GM04504 (cell line): ENCODE data around the gene GPRC5C.

ENCODE experiments used
- DNase-seq: peaks from one replicate; pipeline ENCODE4 v3.0.0-alpha.2; 2012; ENCODE audit warnings: low read depth

Gene GPRC5C

GRCh38 chr17:74407384-74407783, 24.5 kb upstream of the GPRC5C start:
- DNase-seq, result no peak

DNA sequence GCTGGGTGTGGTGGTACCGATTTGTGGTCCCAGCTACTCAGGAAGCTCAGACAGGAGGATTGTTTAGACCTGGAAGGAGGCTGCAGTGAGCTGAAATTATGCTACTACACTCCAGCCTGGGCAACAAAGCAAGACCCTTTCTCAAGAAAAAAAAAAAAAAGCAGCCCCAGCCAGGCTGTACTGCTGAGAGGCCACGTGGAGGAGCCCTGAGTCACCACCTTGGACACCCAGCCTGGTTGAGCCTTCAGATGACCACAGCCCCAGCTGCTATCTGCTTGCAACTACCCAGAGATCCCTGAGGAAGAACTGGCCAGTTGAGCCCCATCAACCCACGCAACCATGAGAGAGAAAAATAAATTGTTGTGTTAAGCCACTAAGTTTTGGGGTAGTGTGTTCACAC, 23.6 kb upstream of the GPRC5C start:
- no peak for DNase-seq

GRCh38 chr17:74408815-74409214, 23.1 kb upstream of the GPRC5C start:
- no peak for DNase-seq

DNA sequence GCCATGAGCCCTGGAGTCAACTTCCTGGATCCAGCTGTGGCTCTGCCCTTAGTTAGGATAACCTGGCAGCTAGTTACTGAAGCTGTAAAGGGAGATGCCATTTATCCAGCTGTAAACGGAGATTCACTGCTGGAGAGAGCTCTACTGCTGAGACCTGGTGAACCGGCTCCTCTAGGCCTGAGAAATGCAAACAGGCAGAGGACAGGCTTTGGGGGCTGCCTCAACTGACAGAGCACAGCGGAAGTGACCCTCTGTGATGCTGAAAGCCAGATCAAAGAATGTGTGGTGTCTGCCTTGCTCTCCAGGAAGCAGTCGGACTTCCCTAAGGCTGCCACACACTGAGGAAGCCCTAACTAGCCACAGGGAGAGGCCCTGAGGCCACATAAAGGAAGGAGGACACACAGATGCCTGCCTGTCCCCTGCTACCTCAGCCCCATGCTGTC, 21.9 kb upstream of the GPRC5C start:
- no peak for DNase-seq

- DNase-seq, result no peak
Observed at GRCh38 chr17:74412581-74412980, 19.3 kb upstream of the GPRC5C start.

- DNase-seq, result no peak
Observed at GRCh38 chr17:74413491-74413890, 18.4 kb upstream of the GPRC5C start.

- no peak for DNase-seq
Observed at GRCh38 chr17:74414510-74414909, 17.4 kb upstream of the GPRC5C start.

DNA sequence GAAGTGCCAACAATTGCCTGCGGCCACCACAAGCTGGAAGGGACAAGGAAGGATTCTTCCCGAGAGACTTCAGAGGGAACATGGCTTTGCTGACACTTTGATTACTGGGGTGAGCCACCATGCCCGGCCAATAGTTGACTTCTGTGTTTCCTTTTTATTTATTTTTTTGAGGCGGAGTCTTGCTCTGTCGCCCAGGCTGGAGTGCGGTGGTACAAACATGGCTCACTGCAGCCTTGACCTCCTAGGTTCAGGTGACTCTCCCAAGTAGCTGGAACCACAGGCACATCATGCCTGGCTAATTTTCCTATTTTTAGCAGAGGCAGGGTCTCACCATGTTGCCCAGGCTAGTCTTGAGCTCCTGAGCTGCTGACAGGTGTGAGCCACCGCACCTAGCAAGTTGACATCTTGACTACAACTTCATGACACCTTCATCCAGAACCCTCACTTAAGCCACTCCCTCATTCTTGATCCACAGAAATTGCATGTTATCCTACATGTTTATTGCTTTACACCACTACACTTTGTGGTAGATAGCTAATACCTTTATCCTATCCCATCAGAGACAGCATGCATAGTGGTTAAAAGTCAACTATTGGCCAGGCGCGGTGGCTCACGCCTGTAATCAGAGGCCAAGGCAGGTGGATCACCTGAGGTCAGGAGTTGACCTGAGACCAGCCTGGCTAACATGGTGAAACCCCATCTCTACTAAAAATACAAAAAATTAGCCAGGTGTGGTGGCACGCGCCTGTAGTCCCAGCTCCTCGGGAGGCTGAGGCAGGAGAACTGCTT, 16.1 kb upstream of the GPRC5C start:
- no peak for DNase-seq

DNA sequence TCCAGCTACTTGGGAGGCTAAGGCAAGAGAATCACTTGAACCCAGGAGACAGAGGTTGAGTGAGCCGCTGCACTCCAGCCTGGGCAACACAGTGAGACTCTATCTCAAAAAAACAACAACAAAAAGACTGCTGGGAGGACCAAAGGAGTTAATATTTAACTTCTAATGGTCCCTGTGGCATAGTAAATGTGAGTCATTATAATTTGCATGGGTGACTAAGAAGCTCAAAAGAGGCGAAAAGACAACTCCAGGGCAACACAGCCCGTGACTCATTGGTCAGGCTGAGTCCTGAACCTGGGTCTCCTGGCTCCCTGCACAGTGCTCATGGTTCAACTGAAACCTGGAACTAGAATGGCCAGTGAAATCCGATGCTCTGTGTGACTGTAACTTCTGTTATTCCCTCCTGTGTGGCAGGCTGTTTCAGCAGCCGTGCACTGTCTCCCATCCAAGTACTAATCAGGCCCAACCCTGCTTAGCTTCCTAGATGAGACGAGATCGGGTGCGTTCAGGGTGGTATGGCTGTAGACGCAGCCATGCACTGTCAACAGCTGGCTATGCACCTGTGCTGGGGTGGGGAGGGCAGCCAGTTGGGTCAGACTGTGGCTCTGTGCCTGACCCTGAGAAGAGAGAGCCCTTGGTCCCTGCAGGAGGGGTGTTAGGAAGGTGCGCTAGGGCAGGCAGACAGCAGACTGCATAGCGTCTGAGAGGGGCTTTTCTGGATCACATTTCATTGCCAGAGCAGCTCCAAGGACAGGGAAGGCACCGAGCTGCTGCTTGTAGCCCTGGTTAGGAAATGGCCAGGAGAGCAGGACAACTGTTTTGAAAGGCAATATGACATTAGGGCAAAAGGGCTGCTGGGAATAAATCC, 14.5 kb upstream of the GPRC5C start:
- no peak for DNase-seq

DNA sequence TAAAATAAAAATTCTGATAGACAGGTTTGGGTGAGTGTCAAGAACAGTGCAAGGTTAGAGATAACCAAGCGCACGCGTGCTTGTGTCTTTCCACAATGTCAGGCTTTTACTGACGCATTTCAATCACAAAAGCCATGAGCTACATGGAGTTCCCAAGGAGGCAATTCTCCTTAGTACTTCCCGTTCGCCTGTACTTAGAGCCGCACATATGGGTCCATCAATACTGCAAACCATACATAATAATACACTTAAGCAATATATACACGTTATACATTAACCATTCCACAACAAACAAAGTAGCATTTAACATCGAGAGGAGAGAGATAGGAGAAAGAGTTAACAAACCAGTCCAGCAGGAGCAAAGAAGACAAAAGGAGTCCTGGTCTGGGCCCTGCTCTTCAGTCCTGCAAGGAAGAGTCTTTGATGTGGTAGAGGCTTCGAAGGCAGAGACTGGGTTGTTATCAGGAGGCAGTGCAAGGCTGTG, 11.9 kb upstream of the GPRC5C start:
- no peak for DNase-seq

GRCh38 chr17:74424117-74424516, 7.8 kb upstream of the GPRC5C start:
- no peak for DNase-seq

GRCh38 chr17:74424657-74425056, 7.2 kb upstream of the GPRC5C start:
- no peak for DNase-seq

DNA sequence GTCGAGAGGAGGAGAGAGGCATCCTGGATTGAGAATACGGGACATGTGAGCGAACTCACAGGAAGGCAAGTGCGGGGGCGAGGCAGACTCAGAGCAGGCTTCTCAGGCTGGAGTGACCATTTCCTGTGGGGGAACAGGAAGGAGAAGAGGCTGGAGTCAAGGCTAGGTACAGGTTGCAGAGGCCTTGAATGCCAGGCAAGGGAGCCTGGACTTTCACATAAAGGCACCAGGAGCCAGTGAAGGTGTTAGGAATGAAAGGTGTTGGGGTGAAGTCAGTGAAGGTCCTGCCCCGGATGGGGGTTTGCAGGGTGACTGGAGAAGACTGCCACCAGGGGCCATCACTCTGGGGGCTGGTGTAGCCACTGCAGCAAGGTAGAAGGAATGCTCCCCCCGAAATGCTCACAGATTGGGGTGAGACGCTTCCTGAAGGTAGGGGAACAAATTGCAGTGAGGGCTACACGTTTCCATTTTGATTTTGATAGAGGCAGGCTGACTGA, 5.3 kb upstream of the GPRC5C start:
- no peak for DNase-seq

DNA sequence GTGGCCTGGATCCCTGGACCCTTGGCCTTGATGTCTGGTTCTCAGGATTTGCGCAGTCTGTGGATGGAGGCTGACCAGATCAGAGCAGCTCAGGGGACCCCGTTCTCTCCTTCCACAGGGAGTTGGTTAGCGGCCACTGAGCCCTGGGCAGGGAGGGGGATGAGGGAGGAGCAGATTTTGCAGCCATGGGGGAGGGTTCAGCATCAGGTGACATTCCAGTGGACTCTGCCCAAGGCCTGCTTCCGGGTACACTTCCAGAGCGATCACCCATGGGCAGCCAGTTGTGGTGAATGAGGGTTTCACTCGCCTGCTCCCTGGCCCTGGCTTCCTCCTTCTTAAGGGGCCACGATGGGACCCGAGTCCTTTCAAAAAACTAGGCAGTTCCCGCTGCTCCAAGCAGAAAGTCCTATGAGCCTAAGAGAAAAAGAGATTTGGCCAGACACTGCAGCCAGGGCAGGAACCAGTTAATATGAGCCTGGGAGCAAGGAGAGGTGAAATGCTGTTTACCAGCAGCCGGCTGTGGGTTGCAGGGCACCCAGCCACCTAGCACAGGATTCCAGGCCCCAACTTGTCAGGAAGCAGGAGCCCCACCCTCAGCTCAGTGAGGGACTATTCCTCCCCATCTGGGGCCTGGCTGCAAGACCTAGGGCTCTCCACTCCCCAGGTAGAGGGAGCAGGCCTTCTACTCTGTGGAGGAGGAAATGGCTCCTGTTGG, 4.7 kb upstream of the GPRC5C start:
- DNase-seq, result no peak

DNA sequence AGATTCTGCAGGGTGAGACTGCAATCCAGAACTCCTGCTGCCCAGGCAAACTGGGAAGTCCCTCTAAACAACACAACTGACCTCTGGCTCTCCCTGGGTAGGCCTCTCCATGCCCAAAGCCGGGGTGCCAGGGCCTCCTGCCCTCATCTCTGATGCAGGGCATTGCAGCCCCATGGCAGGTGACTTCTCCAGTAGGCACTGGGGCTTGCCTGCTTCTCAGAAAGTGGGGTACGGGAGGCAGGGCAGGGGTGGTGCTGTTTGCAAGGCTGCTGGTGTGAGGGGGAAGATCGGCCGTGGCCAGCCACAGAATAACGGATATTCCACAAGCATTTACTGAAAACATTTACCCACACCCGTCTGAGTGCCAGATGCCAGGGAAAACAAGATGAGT, 4.1 kb upstream of the GPRC5C start:
- no peak for DNase-seq

GRCh38 chr17:74429604-74430384, 2.1 kb upstream of the GPRC5C start:
- no peak for DNase-seq

- no peak for DNase-seq
Observed at GRCh38 chr17:74430385-74430705, 1.5 kb upstream of the GPRC5C start.

DNA sequence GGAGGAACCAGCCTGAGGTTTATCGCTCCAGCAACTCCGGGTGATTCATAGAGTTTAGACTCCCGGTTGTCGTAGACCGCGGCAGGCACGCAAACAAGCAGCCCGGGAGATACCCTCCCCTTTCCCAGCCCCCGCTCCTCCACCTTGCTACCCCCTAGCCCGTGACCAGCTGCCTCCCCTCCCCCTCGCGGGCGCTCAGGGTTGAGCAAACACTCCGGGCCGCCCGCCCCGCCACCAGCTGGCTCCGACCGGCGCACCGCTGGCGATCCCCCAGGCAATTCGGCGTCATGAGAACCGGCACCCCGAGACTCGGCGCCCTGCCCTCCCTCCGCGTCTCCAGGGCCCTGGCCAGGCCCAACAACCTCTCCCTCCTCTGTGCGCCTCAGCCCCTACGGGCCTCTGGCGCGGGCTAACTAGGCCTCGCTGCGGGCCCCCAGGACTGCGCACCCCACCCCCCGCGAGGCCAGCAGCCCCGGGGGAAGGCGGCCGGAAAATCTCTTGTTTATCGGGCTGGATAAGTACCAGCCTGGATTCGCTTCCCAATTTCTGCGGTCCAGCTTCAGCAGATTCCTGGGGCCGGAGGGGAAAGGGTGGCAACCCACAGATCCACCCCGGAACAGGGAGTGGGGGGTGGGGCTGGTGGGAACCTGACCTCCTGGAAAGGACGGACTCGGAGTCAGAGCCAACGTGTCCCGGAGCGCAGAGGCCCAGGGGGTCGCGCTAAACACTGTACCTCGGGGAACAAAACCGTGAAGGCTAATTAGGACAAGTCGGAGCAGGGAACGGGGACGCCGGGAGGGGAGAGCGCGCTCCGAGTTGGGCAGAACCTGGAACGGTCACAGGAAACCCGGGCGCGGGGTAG, 951 bp upstream of the GPRC5C start:
- DNase-seq, result no peak

- no peak for DNase-seq
Observed at GRCh38 chr17:74432424-74432690, 469 bp downstream of the GPRC5C start.

DNA sequence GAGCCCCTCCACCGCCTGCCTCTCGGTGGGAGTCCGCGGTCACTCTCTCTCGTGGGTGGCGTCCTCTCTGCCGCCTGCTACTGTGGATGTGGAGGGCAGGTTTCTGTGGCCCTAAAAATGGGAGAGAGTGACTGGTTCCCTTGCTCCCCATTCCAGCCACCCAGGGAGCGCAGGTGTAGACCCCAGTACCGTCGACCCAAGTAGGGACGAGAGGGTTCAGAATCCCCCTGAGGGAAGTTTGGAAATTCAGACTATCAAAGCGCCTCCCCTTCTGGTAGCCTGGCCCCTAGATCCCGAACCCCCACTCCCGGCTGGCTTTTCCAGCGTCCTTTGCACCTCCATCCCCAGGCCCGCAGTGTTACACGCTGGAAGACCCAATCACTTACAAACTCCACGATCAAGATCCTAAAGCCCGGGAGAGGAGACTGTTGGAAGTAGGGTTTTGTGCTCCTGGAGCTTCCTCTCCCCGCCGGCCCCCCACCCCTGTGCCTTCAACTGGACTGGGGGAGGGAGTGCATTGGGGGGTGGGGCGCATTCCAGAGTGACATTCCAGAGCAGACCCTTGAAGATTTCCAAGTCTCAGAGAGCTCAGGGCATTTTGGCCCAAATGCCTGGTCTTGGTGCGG, 991 bp downstream of the GPRC5C start:
- DNase-seq, result no peak
